ENCODE results near the gene PTN. TPM values are rescaled to one million over a fixed set of nuclear protein-coding genes. Genes with fewer than 3 reads are reported as not detected.
"Not testable (repeated sequence)": the region's sequence is repeated elsewhere in the genome, so short reads cannot be mapped to it uniquely, and the experiment has no call there.

Gene PTN
- total RNA-seq, 1 experiment from 2014 or later, result 56.7 TPM

DNA sequence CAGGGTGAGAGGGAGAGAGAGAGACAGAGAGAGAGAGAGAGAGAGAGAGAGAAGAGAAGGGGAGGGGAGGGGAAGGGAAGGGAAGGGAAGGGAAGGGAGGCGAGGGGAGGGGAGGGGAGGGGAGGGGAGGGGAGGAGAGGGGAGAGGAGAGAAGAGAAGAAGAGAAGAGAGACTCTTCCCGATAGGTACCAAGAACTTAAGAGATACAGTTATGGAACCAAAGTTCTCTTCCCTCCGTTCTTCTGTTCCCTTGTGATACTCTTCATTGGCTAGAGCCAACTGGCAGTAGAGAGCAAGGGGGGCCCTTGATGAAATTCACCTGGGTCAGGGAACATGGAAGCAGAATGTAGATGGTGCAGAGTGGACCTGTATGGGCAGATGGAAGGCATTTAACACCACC, 122.1 kb downstream of the PTN start:
- no peak for DNase-seq (ENCODE audit: low read depth in 1 of 2, low spot score in 2 of 2)
- H3K36me3 ChIP-seq, result no peaks in the 10 kb centered on the region
- H3K27ac ChIP-seq, result no peak overlapping the region
- no peaks in the 10 kb centered on the region for H3K9me3 ChIP-seq (replicated peaks)
- no peaks in the 10 kb centered on the region for H3K27me3 ChIP-seq (replicated peaks)
- no peaks in the 10 kb centered on the region for H3K4me1 ChIP-seq (replicated peaks)
- H3K4me3 ChIP-seq, result no peak overlapping the region

DNA sequence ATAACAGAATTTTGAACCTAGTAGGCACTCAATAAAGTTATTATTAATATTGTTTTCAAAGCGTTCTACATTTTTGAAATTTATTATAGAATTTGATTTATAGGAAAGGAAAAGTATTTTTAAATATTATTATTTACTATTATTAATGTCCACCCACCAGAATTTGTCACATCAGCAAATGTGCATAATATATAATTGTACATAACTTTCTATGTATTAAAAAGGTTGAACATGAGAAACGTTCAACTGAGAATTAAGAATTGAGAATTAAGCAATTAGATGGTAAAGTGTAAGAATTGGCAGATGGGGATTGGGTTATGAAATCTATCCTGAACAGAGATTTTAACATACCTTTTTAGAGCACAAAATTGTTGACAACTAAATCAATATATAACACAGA, 129.8 kb downstream of the PTN start:
- DNase-seq (ENCODE audit: low read depth in 1 of 2, low spot score in 2 of 2), result no peak
- H3K4me1 ChIP-seq (replicated peaks), result no peaks in the 10 kb centered on the region
- H3K4me3 ChIP-seq, result no peak overlapping the region
- no peaks in the 10 kb centered on the region for H3K9me3 ChIP-seq (replicated peaks)
- H3K27me3 ChIP-seq (replicated peaks), result no peaks in the 10 kb centered on the region
- no peak overlapping the region for H3K27ac ChIP-seq
- H3K36me3 ChIP-seq, result no peaks in the 10 kb centered on the region

- Histone ChIP-seq H3K36me3 (no peaks in the 10 kb centered on the region), H3K4me3 (no peak overlapping the region), H3K27ac (no peak overlapping the region), H3K9me3 (replicated peaks) (no peaks in the 10 kb centered on the region), H3K27me3 (replicated peaks) (no peaks in the 10 kb centered on the region), H3K4me1 (replicated peaks) (no peaks in the 10 kb centered on the region)
- no peak for DNase-seq (ENCODE audit: low read depth in 1 of 2, low spot score in 2 of 2)
Observed at GRCh38 chr7:137209151-137209817, 134.2 kb downstream of the PTN start.

GRCh38 chr7:137206770-137207169, 136.8 kb downstream of the PTN start:
- no peak for DNase-seq (ENCODE audit: low read depth in 1 of 2, low spot score in 2 of 2)
- Histone ChIP-seq H3K27me3 (replicated peaks) (no peaks in the 10 kb centered on the region), H3K4me1 (replicated peaks) (no peaks in the 10 kb centered on the region), H3K4me3 (no peak overlapping the region), H3K9me3 (replicated peaks) (no peaks in the 10 kb centered on the region), H3K27ac (no peak overlapping the region), H3K36me3 (no peaks in the 10 kb centered on the region)

- no peak overlapping the region for H3K27ac ChIP-seq
- no peaks in the 10 kb centered on the region for H3K4me1 ChIP-seq (replicated peaks)
- no peak for DNase-seq (ENCODE audit: low read depth in 1 of 2, low spot score in 2 of 2)
Observed at GRCh38 chr7:137204246-137204645, 139.3 kb downstream of the PTN start.

GRCh38 chr7:137203351-137203750, 140.2 kb downstream of the PTN start:
- H3K9me3 ChIP-seq (replicated peaks), result no peaks in the 10 kb centered on the region
- H3K36me3 ChIP-seq, result no peaks in the 10 kb centered on the region
- no peaks in the 10 kb centered on the region for H3K27me3 ChIP-seq (replicated peaks)
- H3K4me3 ChIP-seq, result no peak overlapping the region
- H3K27ac ChIP-seq, result no peak overlapping the region
- DNase-seq (ENCODE audit: low read depth in 1 of 2, low spot score in 2 of 2), result no peak
- H3K4me1 ChIP-seq (replicated peaks), result no peaks in the 10 kb centered on the region

More at GRCh38 chr7:137204246-137204645, 139.3 kb downstream of the PTN start:
- Histone ChIP-seq H3K4me3 (no peak overlapping the region), H3K9me3 (replicated peaks) (no peaks in the 10 kb centered on the region), H3K36me3 (no peaks in the 10 kb centered on the region), H3K27me3 (replicated peaks) (no peaks in the 10 kb centered on the region)

- Histone ChIP-seq H3K27me3 (replicated peaks) (no peaks in the 10 kb centered on the region), H3K9me3 (replicated peaks) (no peaks in the 10 kb centered on the region), H3K27ac (no peak overlapping the region), H3K4me1 (replicated peaks) (no peaks in the 10 kb centered on the region), H3K36me3 (no peaks in the 10 kb centered on the region), H3K4me3 (no peak overlapping the region)
- no peak for DNase-seq (ENCODE audit: low read depth in 1 of 2, low spot score in 2 of 2)
Observed at GRCh38 chr7:137196648-137197047, 146.9 kb downstream of the PTN start.

GRCh38 chr7:137195996-137196395, 147.5 kb downstream of the PTN start:
- no peak for DNase-seq (ENCODE audit: low read depth in 1 of 2, low spot score in 2 of 2)
- H3K36me3 ChIP-seq, result no peaks in the 10 kb centered on the region
- H3K27me3 ChIP-seq (replicated peaks), result no peaks in the 10 kb centered on the region
- no peak overlapping the region for H3K27ac ChIP-seq
- H3K9me3 ChIP-seq (replicated peaks), result no peaks in the 10 kb centered on the region
- no peak overlapping the region for H3K4me3 ChIP-seq
- H3K4me1 ChIP-seq (replicated peaks), result no peaks in the 10 kb centered on the region

- DNase-seq (ENCODE audit: low read depth in 1 of 2, low spot score in 2 of 2); H3K27ac ChIP-seq; H3K4me3 ChIP-seq; H3K4me1 ChIP-seq (replicated peaks); H3K36me3 ChIP-seq; H3K27me3 ChIP-seq (replicated peaks); H3K9me3 ChIP-seq (replicated peaks): not testable (repeated sequence)
Observed at GRCh38 chr7:137181619-137182018, 161.9 kb downstream of the PTN start.

Measured in SJSA1 (cell line).